ENCODE data around the gene SH2D3C. TPM values are rescaled to one million over a fixed set of nuclear protein-coding genes. Genes with fewer than 3 reads are reported as not detected.

SH2D3C gene
- total RNA-seq, 1 donor from 2014 or later, result not detected

DNA sequence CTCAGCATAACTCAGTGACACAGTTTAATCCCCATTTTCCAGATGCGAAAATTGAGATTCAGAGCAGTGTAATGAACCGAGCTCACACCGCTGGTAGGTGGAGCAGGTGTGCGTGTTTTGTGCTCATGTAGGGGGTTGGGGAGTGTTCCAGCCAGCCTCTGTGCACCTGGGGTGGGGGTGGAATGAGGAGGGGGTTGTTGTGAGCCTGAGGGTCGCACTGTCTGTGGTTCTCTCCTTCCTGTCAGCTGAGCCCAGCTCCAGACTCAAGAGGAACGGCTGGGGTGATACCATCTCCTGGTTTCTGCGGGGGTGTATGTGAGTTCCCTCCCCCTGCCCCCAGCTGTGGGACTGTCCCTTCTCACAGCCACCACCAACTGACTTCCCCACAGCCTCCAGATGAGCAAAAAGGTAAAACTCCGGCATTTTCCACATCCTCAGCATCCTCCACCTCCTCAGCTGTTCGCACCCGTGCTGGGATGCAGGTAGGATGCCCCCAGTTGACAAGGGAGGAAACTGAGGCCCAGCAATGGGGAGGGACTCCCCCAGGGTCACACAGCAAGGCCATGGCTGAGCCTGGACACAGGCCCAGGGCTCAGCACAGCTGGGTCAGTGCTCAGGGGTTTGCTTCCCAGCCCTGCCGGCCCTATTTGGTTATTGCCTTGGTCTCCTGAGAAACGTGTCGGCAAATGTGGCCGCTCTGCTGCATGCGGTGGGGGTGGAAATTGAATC lies 2.1 kb downstream of the SH2D3C start:
- H3K4me3 ChIP-seq (ENCODE audit: low read depth, low read length), result no peak overlapping the region
- TF ChIP-seq, protein P1, sequence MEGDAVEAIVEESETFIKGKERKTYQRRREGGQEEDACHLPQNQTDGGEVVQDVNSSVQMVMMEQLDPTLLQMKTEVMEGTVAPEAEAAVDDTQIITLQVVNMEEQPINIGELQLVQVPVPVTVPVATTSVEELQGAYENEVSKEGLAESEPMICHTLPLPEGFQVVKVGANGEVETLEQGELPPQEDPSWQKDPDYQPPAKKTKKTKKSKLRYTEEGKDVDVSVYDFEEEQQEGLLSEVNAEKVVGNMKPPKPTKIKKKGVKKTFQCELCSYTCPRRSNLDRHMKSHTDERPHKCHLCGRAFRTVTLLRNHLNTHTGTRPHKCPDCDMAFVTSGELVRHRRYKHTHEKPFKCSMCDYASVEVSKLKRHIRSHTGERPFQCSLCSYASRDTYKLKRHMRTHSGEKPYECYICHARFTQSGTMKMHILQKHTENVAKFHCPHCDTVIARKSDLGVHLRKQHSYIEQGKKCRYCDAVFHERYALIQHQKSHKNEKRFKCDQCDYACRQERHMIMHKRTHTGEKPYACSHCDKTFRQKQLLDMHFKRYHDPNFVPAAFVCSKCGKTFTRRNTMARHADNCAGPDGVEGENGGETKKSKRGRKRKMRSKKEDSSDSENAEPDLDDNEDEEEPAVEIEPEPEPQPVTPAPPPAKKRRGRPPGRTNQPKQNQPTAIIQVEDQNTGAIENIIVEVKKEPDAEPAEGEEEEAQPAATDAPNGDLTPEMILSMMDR (IDR thresholded peaks at IDR 0.05; ENCODE audit: insufficient read depth, low read length, severe bottlenecking), result no peak
- no peak for FAIRE-seq

DNA sequence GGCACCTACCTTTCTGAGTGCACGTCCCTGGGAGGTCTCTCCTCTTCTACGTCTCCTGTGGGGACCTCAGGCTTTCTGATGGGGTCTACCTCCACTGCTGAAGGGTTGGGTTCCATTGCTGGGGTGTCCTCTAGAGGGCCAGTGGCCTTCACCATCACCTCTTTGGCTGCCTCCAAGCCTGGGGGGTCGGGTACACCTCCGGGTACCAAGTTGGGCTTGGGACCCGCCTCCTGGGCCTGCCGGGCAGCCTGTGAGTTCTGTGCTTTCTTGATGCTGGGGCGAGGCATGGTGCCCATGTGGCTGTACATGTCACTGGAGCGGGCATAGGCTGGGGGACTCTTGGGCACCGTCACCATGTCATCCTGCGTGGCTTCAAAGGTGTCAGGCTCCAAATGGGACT lies 4.5 kb downstream of the SH2D3C start:
- no peak for FAIRE-seq
- TF ChIP-seq, protein P1 (IDR thresholded peaks at IDR 0.05; ENCODE audit: insufficient read depth, low read length, severe bottlenecking), result no peak

More for the DNA sequence above, 2.1 kb downstream of the SH2D3C start:
- Histone ChIP-seq H3K36me3 (ENCODE audit: control insufficient read depth, insufficient read depth, low read length) (no peaks in the 10 kb centered on the region), H3K27me3 (ENCODE audit: control insufficient read depth, insufficient read depth, low read length) (no peaks in the 10 kb centered on the region)
- DNase-seq (ENCODE audit: low read depth), result no peak

DNA sequence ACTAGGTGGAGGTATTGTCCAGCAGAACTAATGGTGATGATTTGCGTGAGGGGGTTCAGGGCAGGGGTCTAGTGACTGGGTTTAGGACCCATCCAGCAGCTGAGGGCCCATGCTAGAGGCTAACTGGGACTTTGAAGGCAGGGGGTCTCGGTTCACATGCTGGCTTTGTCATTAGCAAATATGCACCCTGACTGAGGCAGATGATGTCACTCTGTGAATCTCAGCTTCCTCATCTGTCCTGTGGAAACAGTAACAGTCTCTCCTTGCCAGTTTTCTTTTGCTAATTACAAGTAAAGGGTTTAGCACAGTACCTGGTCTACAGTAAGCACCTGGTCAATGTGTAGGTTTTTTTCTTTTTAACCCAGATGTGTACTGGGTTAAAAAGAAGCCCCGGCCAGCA lies 5.2 kb downstream of the SH2D3C start:
- no peak for FAIRE-seq
- Histone ChIP-seq H3K36me3 (ENCODE audit: control insufficient read depth, insufficient read depth, low read length) (no peaks in the 10 kb centered on the region), H3K4me3 (ENCODE audit: low read depth, low read length) (no peak overlapping the region), H3K27me3 (ENCODE audit: control insufficient read depth, insufficient read depth, low read length) (no peaks in the 10 kb centered on the region)
- no peak for DNase-seq (ENCODE audit: low read depth)
- TF ChIP-seq, protein P1 (IDR thresholded peaks at IDR 0.05; ENCODE audit: insufficient read depth, low read length, severe bottlenecking), result no peak

More for the DNA sequence above, 4.5 kb downstream of the SH2D3C start:
- Histone ChIP-seq H3K36me3 (ENCODE audit: control insufficient read depth, insufficient read depth, low read length) (no peaks in the 10 kb centered on the region), H3K27me3 (ENCODE audit: control insufficient read depth, insufficient read depth, low read length) (no peaks in the 10 kb centered on the region), H3K4me3 (ENCODE audit: low read depth, low read length) (no peak overlapping the region)
- DNase-seq (ENCODE audit: low read depth), result no peak

DNA sequence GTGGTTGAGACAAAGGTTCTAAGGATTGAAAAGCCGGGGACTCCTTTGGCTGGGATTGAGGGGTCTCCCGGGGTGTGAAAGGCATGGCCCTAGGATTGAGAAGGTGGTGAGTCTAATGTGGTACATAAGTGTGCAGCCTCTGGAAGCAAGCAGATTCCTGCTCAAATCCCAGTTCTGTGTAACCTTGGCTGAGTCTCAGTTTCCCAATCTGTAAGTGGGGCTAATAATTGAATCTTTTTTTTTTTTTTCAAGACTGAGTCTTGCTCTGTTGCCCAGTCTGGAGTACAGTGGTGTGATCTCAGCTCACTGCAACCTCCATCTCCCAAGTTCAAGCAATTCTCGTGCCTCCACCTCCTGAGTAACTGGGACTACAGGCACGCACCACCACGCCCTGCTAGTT lies 5.9 kb downstream of the SH2D3C start:
- no peak for DNase-seq (ENCODE audit: low read depth)
- FAIRE-seq, result no peak
- TF ChIP-seq, protein P1 (IDR thresholded peaks at IDR 0.05; ENCODE audit: insufficient read depth, low read length, severe bottlenecking), result no peak
- Histone ChIP-seq H3K4me3 (ENCODE audit: low read depth, low read length) (no peak overlapping the region), H3K36me3 (ENCODE audit: control insufficient read depth, insufficient read depth, low read length) (no peaks in the 10 kb centered on the region), H3K27me3 (ENCODE audit: control insufficient read depth, insufficient read depth, low read length) (no peaks in the 10 kb centered on the region)

DNA sequence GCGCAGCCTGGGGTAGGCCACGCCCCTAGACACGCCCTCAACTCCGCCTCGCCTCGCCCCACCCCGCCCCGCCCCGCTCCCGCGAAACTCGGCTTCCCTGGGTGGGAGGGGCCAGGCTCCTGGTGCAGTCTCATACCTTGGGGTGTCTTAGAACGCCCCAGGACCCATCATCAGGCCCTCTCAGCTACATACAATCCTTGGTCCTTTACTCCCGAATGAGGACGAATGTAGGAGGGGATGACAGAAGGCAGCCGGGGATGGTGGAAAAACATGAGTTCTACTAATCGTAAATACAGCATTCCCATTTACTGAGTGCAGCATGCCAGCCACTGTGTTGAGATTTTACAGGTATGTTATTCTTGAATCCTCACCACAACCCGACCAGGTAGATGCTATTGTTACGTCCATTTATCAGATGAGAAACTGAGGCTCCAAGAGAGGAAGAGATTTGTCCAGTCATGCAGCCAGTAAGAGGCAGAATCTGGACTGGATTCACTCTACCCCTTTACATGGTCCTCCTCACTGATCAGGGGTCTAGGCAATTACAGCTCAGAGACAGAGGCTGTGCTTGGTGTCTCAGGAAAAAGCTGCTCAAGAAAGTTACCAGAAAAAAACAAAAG lies 6.8 kb downstream of the SH2D3C start:
- DNase-seq (ENCODE audit: low read depth), result no peak
- FAIRE-seq, result no peak
- Histone ChIP-seq H3K27me3 (ENCODE audit: control insufficient read depth, insufficient read depth, low read length) (no peaks in the 10 kb centered on the region), H3K4me3 (ENCODE audit: low read depth, low read length) (peak overlapping the region; percentile 45), H3K36me3 (ENCODE audit: control insufficient read depth, insufficient read depth, low read length) (no peaks in the 10 kb centered on the region)
- TF ChIP-seq, protein P1 (IDR thresholded peaks at IDR 0.05; ENCODE audit: insufficient read depth, low read length, severe bottlenecking), result no peak
